Measurements from ENCODE around the gene CFAP69. TPM values are rescaled to one million over a fixed set of nuclear protein-coding genes. Genes with fewer than 3 reads are reported as not detected.

Gene CFAP69
- total and polyA plus RNA-seq, 2 experiments from 2014 or later = 4.9 to 7.9 TPM

DNA sequence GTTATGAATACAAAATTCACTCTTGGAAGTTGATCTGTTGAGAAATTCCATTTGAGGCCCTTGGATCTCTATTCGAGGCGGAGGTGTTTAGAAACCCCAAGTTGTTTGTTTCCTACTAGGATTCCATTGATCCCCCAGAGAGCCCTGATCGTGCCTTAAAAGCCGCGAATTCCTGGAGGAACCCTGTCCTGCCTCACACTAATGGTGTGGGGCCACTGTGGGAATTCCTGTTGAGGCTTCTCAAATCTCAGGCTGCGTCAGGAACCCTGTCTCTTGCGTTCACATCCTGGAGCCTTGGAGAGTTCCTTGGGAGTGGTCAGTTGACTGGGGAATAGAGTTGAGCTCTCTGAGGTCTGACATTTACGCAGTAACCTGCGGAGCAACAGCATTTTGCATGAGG lies 1.2 kb downstream of the CFAP69 start:
- peak; percentile 81 for DNase-seq (ENCODE audit: low spot score)
- H3K27me3 Mint-ChIP-seq (ENCODE audit: insufficient read depth, low read depth, poor library complexity) = peaks cover 6% of the 10 kb centered on the region

More for the DNA sequence above, 1.2 kb downstream of the CFAP69 start:
- peak overlapping the region; percentile 86 for H3K4me3 Mint-ChIP-seq
- no peak overlapping the region for H3K27ac Mint-ChIP-seq
- peaks cover 40% of the 10 kb centered on the region for H3K4me1 Mint-ChIP-seq
- Histone ChIP-seq H3K27ac (ENCODE audit: low read depth) (no peak overlapping the region), H2AFZ (peak overlapping the region; percentile 96), H3K4me2 (peak overlapping the region; percentile 98), H4K20me1 (replicated peaks; ENCODE audit: insufficient read depth) (no peaks in the 10 kb centered on the region; the same call in 1 of the 2 replicates), H3K36me3 (ENCODE audit: insufficient read depth) (no peaks in the 10 kb centered on the region), H3K4me3 (peak overlapping the region; percentile 68), H3K4me1 (ENCODE audit: insufficient read depth) (peaks cover 17% of the 10 kb centered on the region), H3F3A (replicated peaks; ENCODE audit: low read depth) (no peaks in the 10 kb centered on the region), H3K27me3 (ENCODE audit: insufficient read depth) (peaks cover 27% of the 10 kb centered on the region), H3K79me2 (replicated peaks; ENCODE audit: insufficient read depth) (0 out of 2 replicates have a peak, but pooled peaks cover 4% of the 10 kb centered on the region), H3K9me2 (ENCODE audit: insufficient read depth) (no peaks in the 10 kb centered on the region; the same call in 1 of the 2 replicates)
- peak; percentile 52 for ATAC-seq
- no peaks in the 10 kb centered on the region for H3K36me3 Mint-ChIP-seq (ENCODE audit: low read depth)
- H3K9me3 Mint-ChIP-seq = no peaks in the 10 kb centered on the region; the same call in 2 of the 3 replicates
- TF ChIP-seq, protein P1, sequence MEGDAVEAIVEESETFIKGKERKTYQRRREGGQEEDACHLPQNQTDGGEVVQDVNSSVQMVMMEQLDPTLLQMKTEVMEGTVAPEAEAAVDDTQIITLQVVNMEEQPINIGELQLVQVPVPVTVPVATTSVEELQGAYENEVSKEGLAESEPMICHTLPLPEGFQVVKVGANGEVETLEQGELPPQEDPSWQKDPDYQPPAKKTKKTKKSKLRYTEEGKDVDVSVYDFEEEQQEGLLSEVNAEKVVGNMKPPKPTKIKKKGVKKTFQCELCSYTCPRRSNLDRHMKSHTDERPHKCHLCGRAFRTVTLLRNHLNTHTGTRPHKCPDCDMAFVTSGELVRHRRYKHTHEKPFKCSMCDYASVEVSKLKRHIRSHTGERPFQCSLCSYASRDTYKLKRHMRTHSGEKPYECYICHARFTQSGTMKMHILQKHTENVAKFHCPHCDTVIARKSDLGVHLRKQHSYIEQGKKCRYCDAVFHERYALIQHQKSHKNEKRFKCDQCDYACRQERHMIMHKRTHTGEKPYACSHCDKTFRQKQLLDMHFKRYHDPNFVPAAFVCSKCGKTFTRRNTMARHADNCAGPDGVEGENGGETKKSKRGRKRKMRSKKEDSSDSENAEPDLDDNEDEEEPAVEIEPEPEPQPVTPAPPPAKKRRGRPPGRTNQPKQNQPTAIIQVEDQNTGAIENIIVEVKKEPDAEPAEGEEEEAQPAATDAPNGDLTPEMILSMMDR (conservative IDR thresholded peaks at IDR 0.05; ENCODE audit: low read depth in 2 of 2) = no peak
- TF ChIP-seq NANOG (IDR thresholded peaks at IDR 0.05; ENCODE audit: borderline replicate concordance) (no peak), JUNB (IDR thresholded peaks at IDR 0.05; ENCODE audit: unreplicated experiment) (no peak), STAT1 (IDR thresholded peaks at IDR 0.05; ENCODE audit: unreplicated experiment) (no peak), EZH2 (IDR thresholded peaks at IDR 0.05; ENCODE audit: low read depth, unreplicated experiment) (no peak), EZH2phosphoT487 (IDR thresholded peaks at IDR 0.05; ENCODE audit: unreplicated experiment) (no peak), CREB1 (CRISPR knock-in tag; IDR thresholded peaks at IDR 0.05; ENCODE audit: low read depth) (no peak; the same call in 1 of the 2 replicates), POLR2AphosphoS5 (IDR thresholded peaks at IDR 0.05; ENCODE audit: low read depth) (no peak)
- TF ChIP-seq, protein P2, sequence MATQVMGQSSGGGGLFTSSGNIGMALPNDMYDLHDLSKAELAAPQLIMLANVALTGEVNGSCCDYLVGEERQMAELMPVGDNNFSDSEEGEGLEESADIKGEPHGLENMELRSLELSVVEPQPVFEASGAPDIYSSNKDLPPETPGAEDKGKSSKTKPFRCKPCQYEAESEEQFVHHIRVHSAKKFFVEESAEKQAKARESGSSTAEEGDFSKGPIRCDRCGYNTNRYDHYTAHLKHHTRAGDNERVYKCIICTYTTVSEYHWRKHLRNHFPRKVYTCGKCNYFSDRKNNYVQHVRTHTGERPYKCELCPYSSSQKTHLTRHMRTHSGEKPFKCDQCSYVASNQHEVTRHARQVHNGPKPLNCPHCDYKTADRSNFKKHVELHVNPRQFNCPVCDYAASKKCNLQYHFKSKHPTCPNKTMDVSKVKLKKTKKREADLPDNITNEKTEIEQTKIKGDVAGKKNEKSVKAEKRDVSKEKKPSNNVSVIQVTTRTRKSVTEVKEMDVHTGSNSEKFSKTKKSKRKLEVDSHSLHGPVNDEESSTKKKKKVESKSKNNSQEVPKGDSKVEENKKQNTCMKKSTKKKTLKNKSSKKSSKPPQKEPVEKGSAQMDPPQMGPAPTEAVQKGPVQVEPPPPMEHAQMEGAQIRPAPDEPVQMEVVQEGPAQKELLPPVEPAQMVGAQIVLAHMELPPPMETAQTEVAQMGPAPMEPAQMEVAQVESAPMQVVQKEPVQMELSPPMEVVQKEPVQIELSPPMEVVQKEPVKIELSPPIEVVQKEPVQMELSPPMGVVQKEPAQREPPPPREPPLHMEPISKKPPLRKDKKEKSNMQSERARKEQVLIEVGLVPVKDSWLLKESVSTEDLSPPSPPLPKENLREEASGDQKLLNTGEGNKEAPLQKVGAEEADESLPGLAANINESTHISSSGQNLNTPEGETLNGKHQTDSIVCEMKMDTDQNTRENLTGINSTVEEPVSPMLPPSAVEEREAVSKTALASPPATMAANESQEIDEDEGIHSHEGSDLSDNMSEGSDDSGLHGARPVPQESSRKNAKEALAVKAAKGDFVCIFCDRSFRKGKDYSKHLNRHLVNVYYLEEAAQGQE (IDR thresholded peaks at IDR 0.05; ENCODE audit: unreplicated experiment) = no peak
- TF ChIP-seq, protein P3, sequence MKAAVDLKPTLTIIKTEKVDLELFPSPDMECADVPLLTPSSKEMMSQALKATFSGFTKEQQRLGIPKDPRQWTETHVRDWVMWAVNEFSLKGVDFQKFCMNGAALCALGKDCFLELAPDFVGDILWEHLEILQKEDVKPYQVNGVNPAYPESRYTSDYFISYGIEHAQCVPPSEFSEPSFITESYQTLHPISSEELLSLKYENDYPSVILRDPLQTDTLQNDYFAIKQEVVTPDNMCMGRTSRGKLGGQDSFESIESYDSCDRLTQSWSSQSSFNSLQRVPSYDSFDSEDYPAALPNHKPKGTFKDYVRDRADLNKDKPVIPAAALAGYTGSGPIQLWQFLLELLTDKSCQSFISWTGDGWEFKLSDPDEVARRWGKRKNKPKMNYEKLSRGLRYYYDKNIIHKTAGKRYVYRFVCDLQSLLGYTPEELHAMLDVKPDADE (IDR thresholded peaks at IDR 0.05) = no peak

Data from GM23338 (cell line).